Endothelial cell of umbilical vein (primary cell): Measurements from ENCODE around the gene DVL1.

Experiments
- POLR2A ChIP-seq: IDR thresholded peaks from 2 replicates; pipeline ENCODE4 v1.6.1; 2012; ENCODE audit warnings: low read depth, mild to moderate bottlenecking, control low read depth, low read length
- POLR2AphosphoS5 ChIP-seq: IDR thresholded peaks from 2 replicates; pipeline ENCODE4 v1.6.1; 2012; ENCODE audit warnings: low read depth, mild to moderate bottlenecking, control low read depth, low read length, moderate library complexity; ENCODE audit not compliant: insufficient read depth
- TF ChIP-seq, protein P1 (sequence below), 2 donors: IDR thresholded peaks; 1 replicate in 1 of 2; 2 replicates in 1 of 2; pipeline ENCODE4 v1.5.1; 2011; ENCODE audit warnings: low read length in 2 of 2, mild to moderate bottlenecking in 2 of 2, moderate library complexity in 2 of 2, control low read depth in 1 of 2, inconsistent platforms in 1 of 2, low read depth in 1 of 2; ENCODE audit not compliant: insufficient read depth in 1 of 2; ENCODE audit errors: extremely low read depth in 1 of 2

DNA sequence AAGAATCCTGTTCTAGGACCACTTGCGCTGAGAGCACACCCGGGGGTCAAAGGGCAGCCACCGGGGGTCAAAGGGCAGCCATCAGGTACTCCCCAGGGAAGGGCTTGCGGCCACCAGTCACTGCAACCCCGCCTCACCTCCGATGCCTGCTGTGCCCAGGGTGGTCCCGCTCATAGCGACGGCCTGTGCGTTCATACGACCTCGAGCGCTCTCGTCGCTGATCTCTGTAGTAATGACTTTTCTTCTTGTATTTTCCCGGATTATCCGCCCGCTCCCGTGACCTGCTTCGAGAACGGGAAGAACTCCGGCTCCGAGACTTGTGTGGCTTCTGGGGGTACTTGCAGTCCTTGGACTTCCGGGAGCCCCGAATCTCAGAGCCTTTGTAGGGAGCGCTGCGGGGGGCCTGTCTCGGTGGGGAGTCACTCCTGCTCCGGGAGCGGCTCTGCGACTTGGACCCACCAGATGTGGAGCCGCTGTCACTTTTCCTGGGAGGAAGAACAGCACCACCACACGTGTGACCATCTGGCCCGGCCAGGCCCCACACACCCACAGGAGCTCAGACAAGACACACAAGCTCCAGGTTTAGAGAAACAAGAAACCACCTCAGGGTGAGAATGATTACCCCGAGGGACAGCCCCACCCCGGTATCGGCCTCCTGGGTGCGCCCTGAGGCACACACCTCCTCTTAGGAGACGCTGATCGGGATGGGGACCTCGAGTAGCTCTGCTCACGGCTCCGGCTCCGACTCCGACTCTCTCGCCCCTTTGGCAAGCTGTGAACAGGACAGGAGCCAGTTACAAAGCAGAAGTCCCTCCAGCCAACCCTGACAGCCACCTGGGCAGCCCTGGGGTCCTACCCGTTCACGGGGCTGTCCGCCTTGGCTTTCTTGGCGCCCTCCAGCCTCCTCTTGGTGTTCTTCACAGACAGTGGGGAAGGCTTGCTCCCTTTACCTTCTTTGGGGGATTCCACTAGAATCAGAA, 38.2 kb upstream of the DVL1 start:
- TF ChIP-seq POLR2A: no peak
- TF ChIP-seq, protein P1, sequence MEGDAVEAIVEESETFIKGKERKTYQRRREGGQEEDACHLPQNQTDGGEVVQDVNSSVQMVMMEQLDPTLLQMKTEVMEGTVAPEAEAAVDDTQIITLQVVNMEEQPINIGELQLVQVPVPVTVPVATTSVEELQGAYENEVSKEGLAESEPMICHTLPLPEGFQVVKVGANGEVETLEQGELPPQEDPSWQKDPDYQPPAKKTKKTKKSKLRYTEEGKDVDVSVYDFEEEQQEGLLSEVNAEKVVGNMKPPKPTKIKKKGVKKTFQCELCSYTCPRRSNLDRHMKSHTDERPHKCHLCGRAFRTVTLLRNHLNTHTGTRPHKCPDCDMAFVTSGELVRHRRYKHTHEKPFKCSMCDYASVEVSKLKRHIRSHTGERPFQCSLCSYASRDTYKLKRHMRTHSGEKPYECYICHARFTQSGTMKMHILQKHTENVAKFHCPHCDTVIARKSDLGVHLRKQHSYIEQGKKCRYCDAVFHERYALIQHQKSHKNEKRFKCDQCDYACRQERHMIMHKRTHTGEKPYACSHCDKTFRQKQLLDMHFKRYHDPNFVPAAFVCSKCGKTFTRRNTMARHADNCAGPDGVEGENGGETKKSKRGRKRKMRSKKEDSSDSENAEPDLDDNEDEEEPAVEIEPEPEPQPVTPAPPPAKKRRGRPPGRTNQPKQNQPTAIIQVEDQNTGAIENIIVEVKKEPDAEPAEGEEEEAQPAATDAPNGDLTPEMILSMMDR (IDR thresholded peaks at IDR 0.05; ENCODE audit: extremely low read depth in 1 of 2, insufficient read depth in 1 of 2, low read depth in 1 of 2, low read length in 2 of 2): no peak
- TF ChIP-seq POLR2AphosphoS5: no peak
